ENCODE results near the gene MMP1. TPM values are rescaled to one million over a fixed set of nuclear protein-coding genes. Genes with fewer than 3 reads are reported as not detected.
A peak's percentile ranks its signal among the peaks of the same experiment; 100 is the strongest.

MMP1 gene
- total RNA-seq, 2 donors from 2014 or later = 0.16 TPM; not detected in 1

GRCh38 chr11:102806296-102806695 is 8.3 kb upstream of the MMP1 start:
- DNase-seq (ENCODE audit: low spot score) = no peak
- no peak for TF ChIP-seq CTCF (IDR thresholded peaks at IDR 0.05)
- Histone ChIP-seq H3K9me3 (no peaks in the 10 kb centered on the region), H3K36me3 (no peaks in the 10 kb centered on the region), H3K4me3 (no peak overlapping the region), H3K27ac (no peak overlapping the region), H3K4me1 (no peaks in the 10 kb centered on the region), H3K27me3 (no peaks in the 10 kb centered on the region)

- Histone ChIP-seq H3K9me3 (no peaks in the 10 kb centered on the region), H3K27ac (no peak overlapping the region), H3K36me3 (no peaks in the 10 kb centered on the region), H3K4me1 (no peaks in the 10 kb centered on the region), H3K27me3 (no peaks in the 10 kb centered on the region), H3K4me3 (no peak overlapping the region)
- DNase-seq (ENCODE audit: low spot score) = no peak
- TF ChIP-seq CTCF (IDR thresholded peaks at IDR 0.05) = no peak
Observed at GRCh38 chr11:102802341-102802740, 4.4 kb upstream of the MMP1 start.

GRCh38 chr11:102800767-102801166 is 2.8 kb upstream of the MMP1 start:
- Histone ChIP-seq H3K4me1 (no peaks in the 10 kb centered on the region), H3K27ac (no peak overlapping the region), H3K36me3 (no peaks in the 10 kb centered on the region), H3K9me3 (no peaks in the 10 kb centered on the region), H3K27me3 (no peaks in the 10 kb centered on the region), H3K4me3 (no peak overlapping the region)
- DNase-seq (ENCODE audit: low spot score) = no peak
- no peak for TF ChIP-seq CTCF (IDR thresholded peaks at IDR 0.05)

GRCh38 chr11:102799681-102800340 is 1.9 kb upstream of the MMP1 start:
- Histone ChIP-seq H3K27me3 (no peaks in the 10 kb centered on the region), H3K4me1 (no peaks in the 10 kb centered on the region), H3K4me3 (no peak overlapping the region), H3K36me3 (no peaks in the 10 kb centered on the region), H3K9me3 (no peaks in the 10 kb centered on the region), H3K27ac (no peak overlapping the region)
- no peak for TF ChIP-seq CTCF (IDR thresholded peaks at IDR 0.05)
- DNase-seq (ENCODE audit: low spot score) = no peak

- Histone ChIP-seq H3K27ac (no peak overlapping the region), H3K27me3 (no peaks in the 10 kb centered on the region), H3K9me3 (no peaks in the 10 kb centered on the region), H3K36me3 (no peaks in the 10 kb centered on the region), H3K4me3 (no peak overlapping the region), H3K4me1 (no peaks in the 10 kb centered on the region)
- peak in 1 of 2 donors; percentile 18 for TF ChIP-seq CTCF (IDR thresholded peaks at IDR 0.05)
- DNase-seq (ENCODE audit: low spot score) = no peak
Observed at GRCh38 chr11:102794382-102794781, 3.6 kb downstream of the MMP1 start.

Data from right atrium auricular region (tissue), 2 donors.